Spleen (tissue), 11 donors: ENCODE results near the gene HSPBP1. TPM values are rescaled to one million over a fixed set of nuclear protein-coding genes. Genes with fewer than 3 reads are reported as not detected.

Experiments
- DNase-seq: peaks from one replicate; pipeline ENCODE4 v3.0.0-alpha.2; 2020
- H3K27ac ChIP-seq, 8 donors: fragments of 200-600 bp; sonication (generic) in 7 of 8; 1 replicate in 4 of 8; 2 replicates in 4 of 8; pipeline versions ENCODE4 v1.5.0 to v1.8.0; 2016 to 2021; ENCODE audit warnings: inconsistent platforms in 4 of 8, mild to moderate bottlenecking in 4 of 8, moderate library complexity in 1 of 8
- H3K27me3 ChIP-seq, 7 donors: fragments of 200-600 bp; sonication (generic) in 6 of 7; replicated peaks in 1 of 7; 1 replicate in 4 of 7; 2 replicates in 3 of 7; pipeline versions ENCODE4 v1.5.0 to v1.8.0; 2016 to 2021; ENCODE audit warnings: inconsistent platforms in 3 of 7, mild to moderate bottlenecking in 1 of 7
- H3K36me3 ChIP-seq, 6 donors: fragments of 200-600 bp; sonication (generic) in 5 of 6; 1 replicate in 4 of 6; 2 replicates in 2 of 6; pipeline versions ENCODE4 v1.5.0 to v1.8.0; 2016 to 2021; ENCODE audit warnings: inconsistent platforms in 2 of 6
- H3K4me1 ChIP-seq, 6 donors: fragments of 200-600 bp; sonication (generic) in 5 of 6; 1 replicate in 3 of 6; 2 replicates in 3 of 6; pipeline versions ENCODE4 v1.5.0 to v1.8.0; 2016 to 2021; ENCODE audit warnings: inconsistent platforms in 3 of 6
- H3K4me3 ChIP-seq, 8 donors: fragments of 200-600 bp; sonication (generic) in 7 of 8; 1 replicate in 4 of 8; 2 replicates in 4 of 8; pipeline versions ENCODE4 v1.5.0 to v1.8.0; 2016 to 2021; ENCODE audit warnings: inconsistent platforms in 4 of 8, mild to moderate bottlenecking in 4 of 8, moderate library complexity in 2 of 8
- H3K9me3 ChIP-seq, 8 donors: fragments of 200-600 bp; sonication (generic) in 7 of 8; 1 replicate in 4 of 8; 2 replicates in 4 of 8; pipeline versions ENCODE4 v1.5.0 to v1.8.0; 2016 to 2021; ENCODE audit warnings: inconsistent platforms in 4 of 8
- CTCF ChIP-seq, 11 experiments: fragments of 200-600 bp in 7 of 11; fragments of 450-650 bp in 4 of 11; sonication (generic) in 4 of 11; IDR thresholded peaks in 8 of 11; conservative IDR thresholded peaks in 3 of 11; 1 replicate in 7 of 11; 2 replicates in 4 of 11; pipeline versions ENCODE4 v1.4.0 to v1.8.0; 2016 to 2021; ENCODE audit warnings: antibody characterized with exemption in 11 of 11, inconsistent platforms in 4 of 11, mild to moderate bottlenecking in 1 of 11
- POLR2A ChIP-seq, 3 donors: fragments of 450-650 bp; IDR thresholded peaks; one replicate each; pipeline ENCODE4 v1.5.1; 2017; ENCODE audit warnings: antibody characterized with exemption in 3 of 3, mild to moderate bottlenecking in 1 of 3
- POLR2AphosphoS5 ChIP-seq, 3 donors: sonication (generic); formaldehyde crosslinking; IDR thresholded peaks; one replicate each; pipeline ENCODE4 v1.5.1; 2017; ENCODE audit warnings: antibody characterized with exemption in 3 of 3
- WGBS, 5 donors: extraction: QIAGEN DNeasy Blood & Tissue Kit in 3 of 5; methylation state at CpG; one replicate each; pipeline versions ENCODE4 v1.1.5 to v1.1.7; 2013 to 2018; 5-methylcytosine and 5-hydroxymethylcytosine counted together
- intact Hi-C: fragments of 100-400 bp; cut with DNase I; formaldehyde crosslinking; loops from one replicate; pipeline ENCODE4 v1.15.0; 2023; ENCODE audit warnings: low total_unique reads
- polyA plus RNA-seq, 3 donors: library from polyadenylated mRNA; stranded (reverse); fragments of 200-250 nt; gene quantifications; one replicate each; pipeline ENCODE4 v1.2.1, GENCODE V29; 2013
- total RNA-seq, 7 donors: library from RNA; depleted of rRNA in 3 of 7; stranded (reverse); fragments of >200 nt in 3 of 7; fragmentation: NEBNext Ultra II Directional in 4 of 7; extraction: Animal tissue kit (Norgen Biotek cat#: 25700) in 4 of 7; gene quantifications; one replicate each; pipeline versions ENCODE4 v1.1.0 to v1.2.1, GENCODE V29; 2016 to 2021
- donor health status: healthy with polysubstance abuse.
- donor health status: DM: no; HTN: no; CAD: no; lungs with moderate emphysema.
- donor health status: DM: no; HTN: no; CAD: no.
- donor health status: Bipolar disorder and iron deficiency.
- donor health status: healthy.
- donor health status: DM: no; HTN: no; CAD: no.
- donor health status: DM: yes; HTN: yes; CAD: no.

HSPBP1 gene
- total and polyA plus RNA-seq, 10 donors = 14.2 to 27.0 (median 18.4) TPM

- no peak for TF ChIP-seq POLR2A (IDR thresholded peaks at IDR 0.05)
- no peak for TF ChIP-seq POLR2AphosphoS5 (IDR thresholded peaks at IDR 0.05)
- TF ChIP-seq CTCF (IDR thresholded peaks at IDR 0.05 in 8 of 11, conservative IDR thresholded peaks at IDR 0.05 in 3 of 11) = no peak
- Histone ChIP-seq H3K4me1 (no peaks in the 10 kb centered on the region), H3K36me3 (peaks cover 0 to 41% (median 4%) of the 10 kb centered on the region in 6 donors), H3K27ac (no peak overlapping the region), H3K27me3 (no peaks in the 10 kb centered on the region), H3K9me3 (peaks cover 0 to 5% (median 0%) of the 10 kb centered on the region in 8 donors), H3K4me3 (no peak overlapping the region)
- intact Hi-C loops = no loop called here
- WGBS, 5 donors = 94 to 99% (median 97%) methylated on average over 3 of the region's 3 CpGs
- no peak for DNase-seq
Observed at GRCh38 chr19:55266404-55266803, 13.5 kb downstream of the HSPBP1 start.

DNA sequence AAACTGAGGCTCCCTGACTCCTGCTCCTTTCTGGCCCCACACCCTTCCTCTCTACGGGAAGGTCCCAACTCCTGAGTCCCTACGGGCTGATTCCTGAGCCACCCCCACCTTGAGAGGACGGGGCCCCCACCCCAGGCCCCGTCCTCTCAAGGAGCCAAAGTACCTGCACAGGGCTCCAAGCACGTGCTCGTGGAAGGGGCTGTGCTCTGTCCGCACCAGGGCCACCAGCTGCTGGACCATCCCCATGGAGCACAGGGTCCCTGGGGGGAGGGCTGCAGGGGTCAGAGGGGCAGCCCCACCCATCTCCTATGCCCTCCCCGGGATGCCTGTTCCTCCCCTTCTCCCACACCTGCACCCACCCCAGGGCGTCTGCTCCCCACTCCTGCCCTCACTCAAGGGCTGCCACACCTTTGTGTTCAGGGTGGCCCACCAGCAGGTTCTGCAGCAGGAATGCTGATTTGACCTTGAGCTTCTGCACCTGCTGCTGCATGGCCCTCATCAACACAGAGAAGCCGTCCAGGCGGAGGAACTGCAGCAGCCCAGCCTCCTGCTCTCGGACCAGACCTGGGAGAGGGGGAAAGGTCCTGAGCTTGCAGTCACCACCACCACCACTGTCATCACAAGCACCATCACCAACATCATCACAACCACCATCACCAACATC is 14.1 kb downstream of the HSPBP1 start:
- TF ChIP-seq POLR2AphosphoS5 (IDR thresholded peaks at IDR 0.05) = no peak
- intact Hi-C loops = no loop called here

DNA sequence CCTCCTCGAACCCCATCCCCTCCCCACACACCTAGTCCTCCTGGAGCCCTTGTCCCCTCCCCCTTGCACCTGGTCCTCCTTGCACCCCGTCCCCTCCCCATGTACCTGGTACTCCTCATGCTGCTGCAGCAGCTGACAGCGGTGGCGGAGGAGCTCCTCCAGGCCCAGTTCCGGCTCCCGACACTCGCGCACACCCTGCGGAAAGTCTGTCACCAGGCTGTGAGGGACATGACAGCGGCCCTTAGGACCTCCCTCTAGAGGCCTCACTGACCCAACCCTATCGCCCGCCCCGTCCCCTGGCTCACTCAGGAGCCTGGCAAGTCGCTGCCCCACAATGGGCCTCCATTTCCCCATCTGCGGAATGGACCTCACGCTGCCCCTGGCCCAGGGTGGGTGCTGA is 14.7 kb downstream of the HSPBP1 start:
- intact Hi-C loops = no loop called here
- WGBS, 5 donors = 91 to 96% (median 94%) methylated on average over 10 to 16 of the region's 16 CpGs

More for the DNA sequence above, 14.1 kb downstream of the HSPBP1 start:
- no peak for DNase-seq
- 91 to 99% (median 96%) methylated on average over 11 to 12 of the region's 12 CpGs for WGBS, 5 donors
- H3K36me3 ChIP-seq = peaks cover 0 to 36% (median 3%) of the 10 kb centered on the region in 6 donors
- H3K4me3 ChIP-seq = no peak overlapping the region
- peaks cover 0 to 5% (median 0%) of the 10 kb centered on the region in 8 donors for H3K9me3 ChIP-seq
- H3K4me1 ChIP-seq = no peaks in the 10 kb centered on the region
- H3K27me3 ChIP-seq = no peaks in the 10 kb centered on the region
- H3K27ac ChIP-seq = no peak overlapping the region

DNA sequence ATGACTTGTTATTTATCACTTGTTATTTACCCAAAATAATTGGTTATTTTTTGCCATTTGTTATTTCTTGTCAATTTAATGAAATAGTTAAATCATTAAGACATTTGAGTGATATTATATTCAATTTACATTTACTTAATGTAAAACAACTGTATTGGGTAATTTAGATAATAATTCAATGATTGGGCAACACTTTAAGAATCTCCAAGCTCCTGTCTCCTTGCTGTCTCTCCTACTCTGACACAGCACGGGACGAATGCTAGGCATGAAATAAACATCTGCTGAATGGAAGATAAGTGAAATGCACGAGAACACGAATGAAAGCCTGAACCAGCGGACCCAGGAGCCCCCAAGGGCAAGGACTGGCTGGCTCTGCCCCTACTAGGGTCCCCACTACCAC is 15.4 kb downstream of the HSPBP1 start:
- H3K9me3 ChIP-seq = peaks cover 0 to 5% (median 0%) of the 10 kb centered on the region in 8 donors
- DNase-seq = no peak
- no peak overlapping the region for H3K4me3 ChIP-seq
- H3K27me3 ChIP-seq = no peaks in the 10 kb centered on the region
- WGBS, 5 donors = 92 to 95% (median 94%) methylated on average over 5 of the region's 5 CpGs
- H3K27ac ChIP-seq = no peak overlapping the region
- H3K36me3 ChIP-seq = peaks cover 0 to 24% (median 0%) of the 10 kb centered on the region in 6 donors
- intact Hi-C loops = no loop called here
- TF ChIP-seq POLR2A (IDR thresholded peaks at IDR 0.05) = no peak
- TF ChIP-seq CTCF (IDR thresholded peaks at IDR 0.05 in 8 of 11, conservative IDR thresholded peaks at IDR 0.05 in 3 of 11) = no peak
- no peak for TF ChIP-seq POLR2AphosphoS5 (IDR thresholded peaks at IDR 0.05)
- peaks cover 7 to 12% (median 8%) of the 10 kb centered on the region in 6 donors for H3K4me1 ChIP-seq

More for the DNA sequence above, 14.7 kb downstream of the HSPBP1 start:
- Histone ChIP-seq H3K4me3 (no peak overlapping the region), H3K27ac (no peak overlapping the region), H3K27me3 (no peaks in the 10 kb centered on the region), H3K36me3 (peaks cover 0 to 30% (median 1%) of the 10 kb centered on the region in 6 donors), H3K4me1 (peaks cover under 1 to 6% (median 2%) of the 10 kb centered on the region in 6 donors), H3K9me3 (peaks cover 0 to 5% (median 0%) of the 10 kb centered on the region in 8 donors)
- TF ChIP-seq CTCF (IDR thresholded peaks at IDR 0.05 in 8 of 11, conservative IDR thresholded peaks at IDR 0.05 in 3 of 11) = no peak
- DNase-seq = peak; percentile 64
